Left kidney (tissue), 2 donors: Measurements from ENCODE around the gene TNFRSF13B. TPM values are rescaled to one million over a fixed set of nuclear protein-coding genes. Genes with fewer than 3 reads are reported as not detected.
"Not testable (repeated sequence)": the region's sequence is repeated elsewhere in the genome, so short reads cannot be mapped to it uniquely, and the experiment has no call there.

Source experiments
- DNase-seq: peaks from one replicate; pipeline ENCODE4 v3.0.0-alpha.2; 2013
- polyA plus RNA-seq: library from polyadenylated mRNA; unstranded; fragments of 120-200 nt; gene quantifications from one replicate; pipeline ENCODE4 v1.2.1, GENCODE V29; 2013; ENCODE audit not compliant: insufficient read length

The TNFRSF13B gene
- polyA plus RNA-seq, 1 donor, result not detected

DNA sequence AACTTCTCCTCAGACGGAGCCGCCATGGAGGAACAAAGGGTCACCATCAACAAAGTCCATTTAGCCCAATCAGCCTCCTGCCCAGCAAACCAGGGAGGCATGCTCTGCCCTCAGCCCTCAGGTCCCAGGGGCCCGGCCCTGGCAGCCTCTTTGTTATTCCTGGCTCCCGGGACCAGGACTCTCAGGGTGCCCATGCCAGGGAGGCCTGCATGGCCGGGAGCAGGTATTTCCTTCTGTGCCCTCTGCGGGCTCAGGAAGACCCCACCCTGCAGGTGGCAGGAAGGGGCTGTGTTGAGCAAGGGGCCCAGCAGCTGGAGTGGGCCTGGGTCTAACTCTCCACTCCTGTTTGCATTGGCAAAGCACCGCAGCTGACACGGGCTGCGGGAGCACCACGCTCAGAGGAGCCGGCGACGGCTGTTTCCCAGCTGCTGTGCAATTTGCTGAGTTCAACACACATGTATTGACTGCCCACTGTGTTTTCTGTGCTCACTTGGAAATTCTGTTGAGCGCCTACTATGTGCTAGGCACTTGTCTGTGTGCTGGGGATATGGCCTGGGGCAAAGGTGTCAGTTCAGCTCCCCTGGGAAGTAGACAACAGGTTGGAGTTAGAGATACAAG, 33.2 kb upstream of the TNFRSF13B start:
- not testable (repeated sequence) for DNase-seq

DNA sequence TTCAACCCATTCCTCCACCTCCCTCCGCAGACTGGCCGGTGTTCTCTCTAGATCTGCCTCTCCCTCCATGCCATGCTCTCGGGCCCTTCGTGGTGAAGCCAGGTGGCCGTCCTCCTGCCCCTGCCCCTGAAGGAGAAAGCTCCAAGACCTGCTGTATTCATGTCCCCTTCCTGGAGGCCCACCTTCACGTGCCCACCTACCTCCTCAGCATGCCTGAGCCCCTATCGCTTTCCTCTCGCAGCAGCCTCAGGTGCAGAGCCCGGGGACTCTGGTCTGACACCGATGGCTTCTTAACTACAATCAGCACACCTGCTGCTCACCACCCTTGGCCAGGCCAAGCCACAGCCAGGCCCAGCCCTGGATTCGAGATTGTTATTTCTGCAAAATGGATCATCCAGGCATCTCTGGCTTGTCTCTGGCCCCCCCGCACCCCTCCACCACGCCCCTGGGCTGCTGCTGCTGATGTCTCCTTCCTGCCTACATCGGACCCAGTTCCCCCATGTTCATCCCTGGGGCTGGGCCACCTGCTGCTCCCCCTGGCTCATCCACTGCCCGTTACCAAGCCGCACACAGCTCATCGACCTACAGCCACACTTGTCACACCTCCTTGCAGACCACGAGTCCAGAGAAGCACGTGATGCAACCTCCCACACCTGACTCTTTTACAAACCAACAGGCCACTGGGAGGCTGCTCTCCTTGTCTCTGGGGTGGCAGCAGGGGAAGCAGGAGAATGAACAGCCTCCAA, 32.5 kb upstream of the TNFRSF13B start:
- no peak for DNase-seq

GRCh38 chr17:17002731-17003715, 31.1 kb upstream of the TNFRSF13B start:
- DNase-seq, result not testable (repeated sequence)

GRCh38 chr17:17001874-17002520, 30.1 kb upstream of the TNFRSF13B start:
- DNase-seq, result peak; percentile 61

- DNase-seq, result no peak
Observed at GRCh38 chr17:17001076-17001777, 29.3 kb upstream of the TNFRSF13B start.

- no peak for DNase-seq
Observed at GRCh38 chr17:16999931-17000625, 28.2 kb upstream of the TNFRSF13B start.

DNA sequence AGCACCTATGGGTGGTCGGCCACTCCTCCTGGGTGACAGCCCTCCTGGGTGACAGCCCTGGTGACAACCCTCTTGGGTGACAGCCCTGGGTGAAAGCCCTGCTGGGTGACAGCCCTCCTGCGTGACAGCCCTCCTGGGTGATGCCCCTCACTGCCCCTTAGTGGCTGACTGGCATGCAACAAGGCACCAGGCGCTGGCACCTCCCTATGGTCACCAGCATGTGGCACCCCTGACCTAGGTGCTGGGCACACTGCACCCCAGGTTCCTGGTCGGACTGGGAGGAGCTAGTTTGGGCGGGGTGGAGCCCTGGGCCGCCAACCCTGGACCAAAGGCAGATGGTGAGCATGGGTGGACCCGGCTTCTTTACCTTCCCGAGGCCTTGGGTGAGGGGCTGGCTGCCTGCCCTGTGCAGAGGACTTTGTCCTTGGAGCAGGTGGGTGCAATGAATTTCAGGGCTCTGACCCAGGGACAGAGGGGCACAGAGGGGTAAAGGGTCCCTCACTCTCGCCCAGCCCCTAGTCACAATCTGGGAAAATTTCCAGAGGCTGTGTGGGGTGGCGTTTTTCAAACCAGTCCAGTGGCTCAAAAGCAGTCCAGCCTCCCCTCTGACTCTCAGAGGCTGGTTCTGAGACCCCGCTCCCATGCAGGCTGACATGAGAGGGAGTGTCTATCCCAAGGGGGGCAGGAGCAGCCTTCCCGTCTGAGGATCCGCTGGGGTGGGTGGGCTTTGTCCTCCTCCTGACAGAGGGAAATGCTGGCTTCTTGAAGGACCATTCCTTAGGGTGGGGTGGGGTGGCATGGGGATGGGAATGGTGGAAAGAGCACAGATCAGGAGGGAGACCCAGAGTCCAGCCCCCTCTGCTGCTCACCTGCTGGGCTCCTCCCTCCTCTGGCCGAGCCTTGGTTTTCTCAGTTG, 25.9 kb upstream of the TNFRSF13B start:
- DNase-seq, result no peak

GRCh38 chr17:16996726-16997125, 24.8 kb upstream of the TNFRSF13B start:
- not testable (repeated sequence) for DNase-seq

- DNase-seq, result no peak
Observed at GRCh38 chr17:16995930-16996329, 24.0 kb upstream of the TNFRSF13B start.

DNA sequence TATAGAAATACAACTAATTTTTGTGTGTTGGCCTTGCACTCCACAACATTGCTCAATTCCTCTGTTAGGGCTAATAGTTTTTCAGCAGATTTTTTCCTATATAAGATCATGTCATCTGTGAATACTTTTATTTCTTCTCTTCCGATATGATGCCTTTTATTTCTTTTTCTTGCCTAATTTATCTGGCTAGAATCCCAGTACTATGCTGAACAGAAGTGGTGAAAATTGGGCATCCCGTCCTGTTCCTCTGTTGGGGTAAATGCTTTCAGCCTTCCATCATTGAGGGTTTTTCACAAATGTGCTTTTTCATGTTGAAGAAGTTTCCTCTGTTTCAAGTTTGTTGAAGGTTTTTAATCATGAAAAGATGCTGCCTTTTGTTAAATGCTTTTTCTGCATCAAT, 22.7 kb upstream of the TNFRSF13B start:
- no peak for DNase-seq

GRCh38 chr17:16991349-16992009, 19.6 kb upstream of the TNFRSF13B start:
- peak; percentile 60 for DNase-seq

DNA sequence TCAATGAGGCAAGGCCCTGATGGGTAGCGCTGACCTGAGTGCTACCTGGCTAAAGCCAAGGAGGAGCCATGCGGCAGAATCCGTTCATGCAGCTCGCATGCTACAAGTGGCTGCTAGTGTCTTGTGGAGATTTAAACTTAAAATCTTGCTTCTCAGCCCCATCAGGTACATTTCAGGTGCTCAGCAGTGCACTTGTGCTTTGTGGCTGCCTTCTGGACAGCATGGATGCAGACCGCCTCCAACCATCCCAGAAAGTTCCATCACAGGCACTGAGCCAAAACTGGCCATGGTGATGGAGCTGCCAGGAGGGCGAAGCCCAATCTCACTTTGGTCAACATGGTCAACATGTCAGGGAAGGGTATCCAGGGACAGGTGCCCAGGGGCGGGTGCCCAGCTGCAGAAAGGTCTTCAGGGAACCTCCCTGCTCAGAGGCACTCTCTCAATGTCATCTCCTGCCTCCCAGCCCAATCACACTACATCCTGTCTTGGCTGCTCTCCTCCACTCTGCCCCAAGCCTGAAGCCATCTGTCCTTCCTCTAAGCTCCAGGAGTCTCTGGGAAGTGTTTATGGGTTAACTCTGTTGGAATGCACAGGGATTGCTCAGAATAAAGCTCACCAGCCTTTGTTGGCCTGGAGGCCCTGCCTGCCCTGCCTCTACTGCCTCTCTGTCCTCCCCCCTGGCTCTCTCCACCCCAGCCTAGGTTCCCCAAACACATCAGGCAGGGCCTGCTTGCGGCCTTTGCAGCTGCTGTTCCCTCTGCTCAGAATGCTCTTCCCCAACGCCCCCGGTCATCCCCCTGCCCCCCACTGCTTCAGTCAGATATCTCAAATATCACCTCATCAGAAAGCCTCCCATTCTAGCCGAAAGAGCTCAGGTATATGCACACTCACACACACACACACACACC, 18.3 kb upstream of the TNFRSF13B start:
- DNase-seq, result no peak

DNA sequence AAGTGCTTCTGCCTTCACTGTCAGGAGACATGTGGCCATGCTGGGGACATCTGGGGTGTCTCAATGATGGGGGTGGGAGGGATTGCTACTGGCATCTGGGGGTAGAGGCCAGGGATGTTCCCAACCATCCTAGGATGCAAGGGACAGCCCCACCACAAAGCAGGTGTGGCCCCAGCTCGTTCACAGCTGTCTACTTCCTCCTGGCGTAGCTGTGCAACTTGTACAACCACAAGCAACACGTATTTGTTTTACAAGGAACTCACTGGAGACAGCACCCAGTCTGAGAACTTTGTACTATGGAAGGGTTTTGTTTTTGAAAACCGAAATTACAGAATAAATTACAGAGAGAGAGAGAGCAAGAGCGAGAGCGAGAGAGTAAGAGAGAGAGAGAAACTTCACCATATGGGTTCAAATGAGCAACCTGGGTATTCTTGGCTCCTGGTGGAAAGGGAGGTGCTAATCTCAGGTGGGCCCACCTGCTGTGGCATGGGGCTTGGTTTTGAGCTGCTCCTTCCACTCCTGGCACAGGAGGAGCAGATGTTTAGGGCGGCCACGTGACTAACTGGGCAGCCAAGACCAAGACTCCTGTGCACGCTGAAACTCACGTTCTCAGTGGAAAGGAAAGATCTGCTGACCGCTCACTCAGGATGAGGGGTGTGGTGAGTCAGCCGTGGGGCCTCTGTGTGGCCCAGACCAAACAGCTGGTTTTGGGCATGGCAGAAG, 17.5 kb upstream of the TNFRSF13B start:
- DNase-seq, result no peak

DNA sequence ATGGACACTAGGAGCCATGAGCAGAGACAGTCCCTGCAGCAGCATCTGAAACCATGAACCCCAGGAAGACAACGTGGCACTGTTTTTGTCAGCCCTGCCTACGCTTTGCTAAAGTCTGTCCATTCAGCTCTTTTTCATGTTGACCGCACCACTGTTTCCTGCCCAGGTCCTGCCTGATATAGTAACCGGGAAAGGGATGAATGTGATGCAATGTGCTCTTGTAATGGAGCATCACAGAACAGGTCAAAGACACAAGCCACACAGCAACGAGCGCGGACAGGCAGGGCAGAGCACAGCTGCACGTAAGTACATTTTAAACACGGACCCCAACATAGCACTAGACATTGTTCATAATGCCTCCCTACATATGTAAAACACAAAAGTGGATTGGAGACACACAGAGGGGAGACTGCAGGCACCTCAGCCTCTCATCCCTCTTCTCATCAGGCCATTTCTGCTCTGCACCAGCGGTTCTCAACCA, 16.9 kb upstream of the TNFRSF13B start:
- DNase-seq, result no peak

- no peak for DNase-seq
Observed at GRCh38 chr17:16987830-16988601, 16.1 kb upstream of the TNFRSF13B start.
